HepG2 (cell line): ENCODE results near the gene SERINC5. TPM values are rescaled to one million over a fixed set of nuclear protein-coding genes. Genes with fewer than 3 reads are reported as not detected.

Experiments used
- ATAD3A ChIP-seq: sonication (generic); formaldehyde crosslinking; IDR thresholded peaks from 2 replicates; pipeline ENCODE4 v1.4.0; 2020; ENCODE audit warnings: missing genetic modification reagents
- CEBPG ChIP-seq: IDR thresholded peaks from 2 replicates; pipeline ENCODE4 v1.6.1; 2016
- CREM ChIP-seq, 2 experiments: sonication (generic) in 1 of 2; formaldehyde crosslinking in 1 of 2; IDR thresholded peaks; 2 replicates each; pipeline versions ENCODE4 v1.4.0 to v1.6.1; 2016 to 2020; ENCODE audit warnings: antibody characterized with exemption in 1 of 2, mild to moderate bottlenecking in 1 of 2, missing genetic modification reagents in 1 of 2
- DMAP1 ChIP-seq: IDR thresholded peaks from 2 replicates; pipeline ENCODE4 v1.6.1; 2016
- FOSL2 ChIP-seq: sonication (generic); formaldehyde crosslinking; IDR thresholded peaks from 2 replicates; pipeline ENCODE4 v1.4.0; 2020; ENCODE audit warnings: missing genetic modification reagents
- FOXA1 ChIP-seq, 2 experiments: fragments of 450-650 bp in 1 of 2; sonication (generic) in 1 of 2; formaldehyde crosslinking in 1 of 2; IDR thresholded peaks; 2 replicates each; pipeline versions ENCODE4 v1.4.0 to v1.6.1; 2016 to 2020; ENCODE audit warnings: missing genetic modification reagents in 1 of 2
- FOXP1 ChIP-seq, 2 experiments: fragments of 450-650 bp in 1 of 2; IDR thresholded peaks; 2 replicates each; pipeline ENCODE4 v1.6.1; 2017 to 2018; ENCODE audit warnings: antibody characterized with exemption in 1 of 2
- FOXP4 ChIP-seq: sonication (generic); formaldehyde crosslinking; IDR thresholded peaks from 2 replicates; pipeline ENCODE4 v1.4.0; 2020; ENCODE audit warnings: missing genetic modification reagents
- HOXA7 ChIP-seq: sonication (generic); formaldehyde crosslinking; IDR thresholded peaks from 2 replicates; pipeline ENCODE4 v1.8.1; 2022; ENCODE audit warnings: mild to moderate bottlenecking, missing genetic modification reagents, moderate library complexity
- MTF1 ChIP-seq: sonication (generic); formaldehyde crosslinking; IDR thresholded peaks from 2 replicates; pipeline ENCODE4 v1.5.0; 2020; ENCODE audit warnings: missing genetic modification reagents
- NBN ChIP-seq: fragments of 450-650 bp; conservative IDR thresholded peaks from 2 replicates; pipeline ENCODE4 v1.6.1; 2017
- RBM39 ChIP-seq: fragments of 200-400 bp; formaldehyde crosslinking; IDR thresholded peaks from one replicate; pipeline ENCODE4 v1.6.1; 2018; ENCODE audit warnings: antibody characterized with exemption, mild to moderate bottlenecking, low read depth, low read length; ENCODE audit not compliant: poor library complexity, severe bottlenecking
- SIN3B ChIP-seq: fragments of 150-350 bp; IDR thresholded peaks from 2 replicates; pipeline ENCODE4 v1.6.1; 2014; ENCODE audit warnings: low read length
- SIX1 ChIP-seq: sonication (generic); formaldehyde crosslinking; IDR thresholded peaks from 2 replicates; pipeline ENCODE4 v1.4.0; 2020; ENCODE audit warnings: missing genetic modification reagents, borderline replicate concordance
- SNAPC4 ChIP-seq: sonication (generic); formaldehyde crosslinking; IDR thresholded peaks from 2 replicates; pipeline ENCODE4 v1.4.0; 2020; ENCODE audit warnings: mild to moderate bottlenecking, missing genetic modification reagents
- UBTF ChIP-seq: sonication (generic); formaldehyde crosslinking; IDR thresholded peaks from 2 replicates; pipeline ENCODE4 v1.4.0; 2020; ENCODE audit warnings: mild to moderate bottlenecking, missing genetic modification reagents
- YEATS2 ChIP-seq: sonication (generic); formaldehyde crosslinking; IDR thresholded peaks from 2 replicates; pipeline ENCODE4 v1.4.0; 2020; ENCODE audit warnings: missing genetic modification reagents, borderline replicate concordance
- ZBTB49 ChIP-seq: sonication (generic); formaldehyde crosslinking; IDR thresholded peaks from 2 replicates; pipeline ENCODE4 v1.4.0; 2020; ENCODE audit warnings: missing genetic modification reagents, borderline replicate concordance
- ZNF563 ChIP-seq: sonication (generic); formaldehyde crosslinking; IDR thresholded peaks from 2 replicates; pipeline ENCODE4 v1.8.0; 2022; ENCODE audit warnings: mild to moderate bottlenecking, moderate library complexity, missing genetic modification reagents
- polyA plus RNA-seq, 8 experiments: library from polyadenylated mRNA; depleted of rRNA in 3 of 8; stranded (reverse) in 7 of 8; unstranded in 1 of 8; fragments of >200 nt; fragmentation: Illumina TruSeq in 4 of 8; extraction: Trizol in 4 of 8; gene quantifications; 2 replicates each; pipeline versions ENCODE4 v1.2.1 to v1.2.3, GENCODE V29; 2011 to 2016; ENCODE audit warnings: low read depth in 4 of 8, missing spikeins in 1 of 8, mixed read lengths in 1 of 8; ENCODE audit not compliant: insufficient read depth in 1 of 8
- total RNA-seq, 5 experiments: library from RNA; depleted of rRNA; stranded (reverse); fragments of >200 nt; fragmentation: Illumina TruSeq; extraction: Trizol; gene quantifications; 2 replicates each; pipeline ENCODE4 v1.2.3, GENCODE V29; 2016; ENCODE audit warnings: low read depth in 1 of 5

The SERINC5 gene
- total and polyA plus RNA-seq, 2 of the 13 experiments (the other 11 are each of a cell fraction or from before 2014, with no cell fraction given), result 17.3 to 22.8 TPM

- peak; percentile 72 for TF ChIP-seq FOXP4 (CRISPR knock-in tag)
- no peak for TF ChIP-seq FOXP1 (IDR thresholded peaks at IDR 0.05)
- TF ChIP-seq FOXP1 (CRISPR knock-in tag; IDR thresholded peaks at IDR 0.05), result peak; percentile 57; the same call in 1 of the 2 replicates
- TF ChIP-seq UBTF (CRISPR knock-in tag), result no peak
- 0 out of 2 replicates have a peak, but pooled peaks have one; percentile 25 for TF ChIP-seq DMAP1
- no peak for TF ChIP-seq YEATS2 (CRISPR knock-in tag)
- peak; percentile 66 for TF ChIP-seq CREM (IDR thresholded peaks at IDR 0.05)
- no peak for TF ChIP-seq CREM (CRISPR knock-in tag; IDR thresholded peaks at IDR 0.05)
- no peak for TF ChIP-seq ATAD3A (CRISPR knock-in tag)
- peak; percentile 83 for TF ChIP-seq CEBPG (CRISPR knock-in tag)
- no peak for TF ChIP-seq SIN3B
- TF ChIP-seq FOXA1 (IDR thresholded peaks at IDR 0.05), result no peak
- TF ChIP-seq FOXA1 (CRISPR knock-in tag; IDR thresholded peaks at IDR 0.05), result 0 out of 2 replicates have a peak, but pooled peaks have one; percentile 41
- peak; percentile 72 for TF ChIP-seq FOSL2 (CRISPR knock-in tag)
- no peak for TF ChIP-seq MTF1 (CRISPR knock-in tag)
- TF ChIP-seq SIX1 (CRISPR knock-in tag), result peak; percentile 81; the same call in 1 of the 2 replicates
- TF ChIP-seq SNAPC4 (CRISPR knock-in tag), result no peak
- TF ChIP-seq RBM39, result no peak
- no peak for TF ChIP-seq ZBTB49 (CRISPR knock-in tag)
- TF ChIP-seq HOXA7 (CRISPR knock-in tag), result no peak
- no peak for TF ChIP-seq NBN
- no peak for TF ChIP-seq ZNF563 (CRISPR knock-in tag)
Measured at GRCh38 chr5:80181618-80182211, 74.1 kb downstream of the SERINC5 start (continued).
